ENCODE measurements around the gene GRM5.
"Not testable (repeated sequence)": the region's sequence is repeated elsewhere in the genome, so short reads cannot be mapped to it uniquely, and the experiment has no call there.

GRM5 gene

GRCh38 chr11:88961621-88962020, 104.2 kb downstream of the GRM5 start:
- DNase-seq, result not testable (repeated sequence)

- not testable (repeated sequence) for DNase-seq
Observed at GRCh38 chr11:88959857-88960256, 105.9 kb downstream of the GRM5 start.

- no peak for DNase-seq
Observed at GRCh38 chr11:88950975-88951374, 114.8 kb downstream of the GRM5 start.

- not testable (repeated sequence) for DNase-seq
Observed at GRCh38 chr11:88948908-88949307, 116.9 kb downstream of the GRM5 start.

- DNase-seq, result not testable (repeated sequence)
Observed at GRCh38 chr11:88947843-88948572, 117.8 kb downstream of the GRM5 start.

GRCh38 chr11:88929665-88930064, 136.1 kb downstream of the GRM5 start:
- not testable (repeated sequence) for DNase-seq

GRCh38 chr11:88917065-88917464, 148.7 kb downstream of the GRM5 start:
- not testable (repeated sequence) for DNase-seq

GRCh38 chr11:88909500-88909899, 156.3 kb downstream of the GRM5 start:
- no peak for DNase-seq

- DNase-seq, result not testable (repeated sequence)
Observed at GRCh38 chr11:88901436-88901835, 164.3 kb downstream of the GRM5 start.

- DNase-seq, result not testable (repeated sequence)
Observed at GRCh38 chr11:88888855-88889254, 176.9 kb downstream of the GRM5 start.

GRCh38 chr11:88886796-88887195, 179.0 kb downstream of the GRM5 start:
- no peak for DNase-seq

GRCh38 chr11:88882800-88883199, 183.0 kb downstream of the GRM5 start:
- not testable (repeated sequence) for DNase-seq

- no peak for DNase-seq
Observed at GRCh38 chr11:88861618-88862017, 204.2 kb downstream of the GRM5 start.

GRCh38 chr11:88860431-88860830, 205.4 kb downstream of the GRM5 start:
- not testable (repeated sequence) for DNase-seq

GRCh38 chr11:88853963-88854362, 211.8 kb downstream of the GRM5 start:
- not testable (repeated sequence) for DNase-seq

GRCh38 chr11:88851547-88851946, 214.2 kb downstream of the GRM5 start:
- not testable (repeated sequence) for DNase-seq

- not testable (repeated sequence) for DNase-seq
Observed at GRCh38 chr11:88849773-88850172, 216.0 kb downstream of the GRM5 start.

GRCh38 chr11:88849368-88849767, 216.4 kb downstream of the GRM5 start:
- DNase-seq, result no peak

- not testable (repeated sequence) for DNase-seq
Observed at GRCh38 chr11:88846266-88846665, 219.5 kb downstream of the GRM5 start.

GRCh38 chr11:88844941-88845340, 220.8 kb downstream of the GRM5 start:
- not testable (repeated sequence) for DNase-seq

- DNase-seq, result not testable (repeated sequence)
Observed at GRCh38 chr11:88843766-88844426, 221.9 kb downstream of the GRM5 start.

- not testable (repeated sequence) for DNase-seq
Observed at GRCh38 chr11:88838139-88838538, 227.6 kb downstream of the GRM5 start.

- not testable (repeated sequence) for DNase-seq
Observed at GRCh38 chr11:88835709-88836108, 230.1 kb downstream of the GRM5 start.

- DNase-seq, result no peak
Observed at GRCh38 chr11:88831303-88831890, 234.4 kb downstream of the GRM5 start.

All from GOT3 (cell line).